Measurements from ENCODE around the gene ZNF354C.

GRCh38 chr5:179127136-179128040 lies 67.2 kb downstream of the ZNF354C start:
- TF ChIP-seq EZH2 (IDR thresholded peaks at IDR 0.05; ENCODE audit: borderline replicate concordance, low read depth, low read length) (no peak), CTCF (IDR thresholded peaks at IDR 0.05 in 2 of 3, conservative IDR thresholded peaks at IDR 0.05 in 1 of 3; ENCODE audit: insufficient read depth in 2 of 3, low read depth in 1 of 3, low read length in 3 of 3) (no peak), PTBP1 (IDR thresholded peaks at IDR 0.05; ENCODE audit: low read depth, low read length) (no peak), POLR3A (IDR thresholded peaks at IDR 0.05; ENCODE audit: borderline replicate concordance, extremely low read depth, insufficient read depth, insufficient read length) (no peak)
